ENCODE measurements around the gene C11orf52. TPM values are rescaled to one million over a fixed set of nuclear protein-coding genes. Genes with fewer than 3 reads are reported as not detected.

C11orf52 gene
- total and polyA plus RNA-seq, 2 of the 13 experiments (the other 11 are each of a cell fraction or from before 2014, with no cell fraction given), result 7.4 to 11.0 TPM

DNA sequence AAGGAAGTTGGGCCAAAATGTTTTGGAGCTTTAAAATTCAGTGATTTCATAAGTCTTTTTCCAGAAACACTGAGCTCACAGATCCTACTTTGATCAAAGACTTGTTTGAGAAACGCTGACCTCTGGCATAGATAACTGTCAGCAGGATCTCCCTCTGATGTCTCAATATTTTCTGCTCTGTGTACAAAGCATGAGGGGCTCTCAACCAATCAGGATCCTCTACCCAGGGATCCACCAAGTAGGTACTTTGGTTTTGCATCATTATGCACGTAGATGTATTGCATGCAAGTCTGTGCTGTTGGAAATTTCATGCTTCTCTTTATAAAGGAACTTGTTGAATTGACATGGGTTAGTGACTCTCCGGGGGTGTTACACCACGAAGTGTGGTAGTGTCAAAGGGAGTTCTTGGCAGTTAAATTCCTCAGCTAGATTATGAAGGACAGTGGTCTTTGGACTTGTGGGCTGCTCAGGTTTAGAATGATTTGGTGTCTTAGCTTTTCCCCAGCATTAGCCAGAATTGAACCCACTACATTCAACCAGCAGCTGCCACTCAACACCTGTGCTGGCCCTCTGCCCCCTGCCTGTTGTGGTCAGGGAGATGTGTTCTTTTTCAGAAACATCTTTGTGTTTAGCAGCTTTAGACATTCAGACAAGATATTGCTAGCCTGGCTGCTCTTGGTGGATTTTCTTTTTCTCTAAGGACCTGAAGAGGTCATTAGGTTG, 16.8 kb downstream of the C11orf52 start (continued):
- TF ChIP-seq, protein P1, sequence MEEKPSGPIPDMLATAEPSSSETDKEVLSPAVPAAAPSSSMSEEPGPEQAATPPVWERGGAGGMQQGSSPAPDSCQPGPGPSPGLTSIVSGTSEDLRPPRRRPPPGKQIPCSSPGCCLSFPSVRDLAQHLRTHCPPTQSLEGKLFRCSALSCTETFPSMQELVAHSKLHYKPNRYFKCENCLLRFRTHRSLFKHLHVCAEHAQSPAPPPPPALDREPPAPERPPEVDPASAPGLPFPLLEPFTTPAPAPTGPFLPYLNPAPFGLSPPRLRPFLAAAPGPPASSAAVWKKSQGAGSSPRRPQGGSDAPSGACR (CRISPR knock-in tag; IDR thresholded peaks at IDR 0.05), result no peak
- no peak for TF ChIP-seq PHB2 (IDR thresholded peaks at IDR 0.05; ENCODE audit: partially characterized antibody)
- TF ChIP-seq ZNF615 (CRISPR knock-in tag; IDR thresholded peaks at IDR 0.05; ENCODE audit: borderline replicate concordance), result no peak
- TF ChIP-seq POLR2G (IDR thresholded peaks at IDR 0.05; ENCODE audit: low read depth, low read length), result peak; percentile 48; the same call in 1 of the 2 replicates
- 0 out of 2 replicates have a peak, but pooled peaks have one; percentile 29 for TF ChIP-seq ZNF605 (CRISPR knock-in tag; IDR thresholded peaks at IDR 0.05)
- no peak for TF ChIP-seq ZNF775 (CRISPR knock-in tag; IDR thresholded peaks at IDR 0.05; ENCODE audit: borderline replicate concordance)
- no peak for TF ChIP-seq BRD4 (CRISPR knock-in tag; IDR thresholded peaks at IDR 0.05)
- TF ChIP-seq, protein P2, sequence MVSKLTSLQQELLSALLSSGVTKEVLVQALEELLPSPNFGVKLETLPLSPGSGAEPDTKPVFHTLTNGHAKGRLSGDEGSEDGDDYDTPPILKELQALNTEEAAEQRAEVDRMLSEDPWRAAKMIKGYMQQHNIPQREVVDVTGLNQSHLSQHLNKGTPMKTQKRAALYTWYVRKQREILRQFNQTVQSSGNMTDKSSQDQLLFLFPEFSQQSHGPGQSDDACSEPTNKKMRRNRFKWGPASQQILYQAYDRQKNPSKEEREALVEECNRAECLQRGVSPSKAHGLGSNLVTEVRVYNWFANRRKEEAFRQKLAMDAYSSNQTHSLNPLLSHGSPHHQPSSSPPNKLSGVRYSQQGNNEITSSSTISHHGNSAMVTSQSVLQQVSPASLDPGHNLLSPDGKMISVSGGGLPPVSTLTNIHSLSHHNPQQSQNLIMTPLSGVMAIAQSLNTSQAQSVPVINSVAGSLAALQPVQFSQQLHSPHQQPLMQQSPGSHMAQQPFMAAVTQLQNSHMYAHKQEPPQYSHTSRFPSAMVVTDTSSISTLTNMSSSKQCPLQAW (CRISPR knock-in tag; IDR thresholded peaks at IDR 0.05), result 0 out of 2 replicates have a peak, but pooled peaks have one; percentile 47
- TF ChIP-seq KMT2A (CRISPR knock-in tag; IDR thresholded peaks at IDR 0.05), result no peak
- TF ChIP-seq ZNF256 (CRISPR knock-in tag; conservative IDR thresholded peaks at IDR 0.05), result no peak
- TF ChIP-seq, protein P3, sequence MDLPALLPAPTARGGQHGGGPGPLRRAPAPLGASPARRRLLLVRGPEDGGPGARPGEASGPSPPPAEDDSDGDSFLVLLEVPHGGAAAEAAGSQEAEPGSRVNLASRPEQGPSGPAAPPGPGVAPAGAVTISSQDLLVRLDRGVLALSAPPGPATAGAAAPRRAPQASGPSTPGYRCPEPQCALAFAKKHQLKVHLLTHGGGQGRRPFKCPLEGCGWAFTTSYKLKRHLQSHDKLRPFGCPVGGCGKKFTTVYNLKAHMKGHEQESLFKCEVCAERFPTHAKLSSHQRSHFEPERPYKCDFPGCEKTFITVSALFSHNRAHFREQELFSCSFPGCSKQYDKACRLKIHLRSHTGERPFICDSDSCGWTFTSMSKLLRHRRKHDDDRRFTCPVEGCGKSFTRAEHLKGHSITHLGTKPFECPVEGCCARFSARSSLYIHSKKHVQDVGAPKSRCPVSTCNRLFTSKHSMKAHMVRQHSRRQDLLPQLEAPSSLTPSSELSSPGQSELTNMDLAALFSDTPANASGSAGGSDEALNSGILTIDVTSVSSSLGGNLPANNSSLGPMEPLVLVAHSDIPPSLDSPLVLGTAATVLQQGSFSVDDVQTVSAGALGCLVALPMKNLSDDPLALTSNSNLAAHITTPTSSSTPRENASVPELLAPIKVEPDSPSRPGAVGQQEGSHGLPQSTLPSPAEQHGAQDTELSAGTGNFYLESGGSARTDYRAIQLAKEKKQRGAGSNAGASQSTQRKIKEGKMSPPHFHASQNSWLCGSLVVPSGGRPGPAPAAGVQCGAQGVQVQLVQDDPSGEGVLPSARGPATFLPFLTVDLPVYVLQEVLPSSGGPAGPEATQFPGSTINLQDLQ (CRISPR knock-in tag; IDR thresholded peaks at IDR 0.05), result no peak
- no peak for TF ChIP-seq ZNF432 (CRISPR knock-in tag; IDR thresholded peaks at IDR 0.05; ENCODE audit: borderline replicate concordance)
- TF ChIP-seq LCORL (IDR thresholded peaks at IDR 0.05), result no peak
- no peak; the same call in 1 of the 2 replicates for TF ChIP-seq LCORL (CRISPR knock-in tag; IDR thresholded peaks at IDR 0.05)
- TF ChIP-seq ZNF20 (CRISPR knock-in tag; IDR thresholded peaks at IDR 0.05), result no peak
- no peak for TF ChIP-seq TRIM24 (CRISPR knock-in tag; IDR thresholded peaks at IDR 0.05)
- no peak for TF ChIP-seq MATR3 (CRISPR knock-in tag; IDR thresholded peaks at IDR 0.05)
- no peak for TF ChIP-seq SRSF9 (IDR thresholded peaks at IDR 0.05; ENCODE audit: borderline replicate concordance, insufficient read depth, low read depth, low read length, poor library complexity, severe bottlenecking)
- no peak for TF ChIP-seq SMAD9 (CRISPR knock-in tag; IDR thresholded peaks at IDR 0.05)
- 0 out of 2 replicates have a peak, but pooled peaks have one; percentile 16 for TF ChIP-seq ZKSCAN8 (CRISPR knock-in tag; IDR thresholded peaks at IDR 0.05; ENCODE audit: borderline replicate concordance)
- peak; percentile 69; the same call in 1 of the 2 replicates for TF ChIP-seq RXRA (CRISPR knock-in tag; IDR thresholded peaks at IDR 0.05)
- TF ChIP-seq JUNB (CRISPR knock-in tag; IDR thresholded peaks at IDR 0.05; ENCODE audit: borderline replicate concordance), result no peak
- no peak for TF ChIP-seq REL (CRISPR knock-in tag; conservative IDR thresholded peaks at IDR 0.05)
- TF ChIP-seq ZMYM4 (CRISPR knock-in tag; IDR thresholded peaks at IDR 0.05), result no peak
- TF ChIP-seq ZNF761 (CRISPR knock-in tag; conservative IDR thresholded peaks at IDR 0.05), result 0 out of 2 replicates have a peak, but pooled peaks have one; percentile 33
- TF ChIP-seq ZNF614 (CRISPR knock-in tag; IDR thresholded peaks at IDR 0.05; ENCODE audit: borderline replicate concordance), result no peak
- TF ChIP-seq ZNF709 (CRISPR knock-in tag; IDR thresholded peaks at IDR 0.05), result no peak
- TF ChIP-seq ZNF264 (CRISPR knock-in tag; IDR thresholded peaks at IDR 0.05), result no peak
